ENCODE measurements around the gene VWA8.

The VWA8 gene

DNA sequence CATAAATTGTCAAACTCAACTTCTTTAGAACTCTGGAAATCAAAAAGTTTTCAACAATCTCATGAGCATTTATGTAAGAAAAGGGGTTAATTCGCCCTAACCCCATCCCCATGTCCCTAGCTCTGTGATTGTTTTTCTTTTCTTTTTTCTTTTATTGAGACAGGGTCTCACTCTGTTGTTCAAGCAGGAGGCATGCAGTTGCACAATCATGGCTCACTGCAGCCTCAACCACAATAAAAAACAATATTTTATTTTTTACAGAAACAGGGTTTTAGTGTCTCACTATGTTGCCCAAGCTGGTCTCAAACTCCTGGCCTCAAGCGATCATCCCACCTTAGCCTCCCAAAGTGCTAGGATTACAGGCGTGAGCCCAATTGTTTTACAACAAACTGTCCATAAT is 16.7 kb downstream of the VWA8 start:
- no peak overlapping the region for H3K4me3 ChIP-seq (ENCODE audit: low read length)

GRCh38 chr13:41942462-41943094 is 18.3 kb downstream of the VWA8 start:
- no peak overlapping the region for H3K4me3 ChIP-seq (ENCODE audit: low read length)
- TF ChIP-seq, protein P1, sequence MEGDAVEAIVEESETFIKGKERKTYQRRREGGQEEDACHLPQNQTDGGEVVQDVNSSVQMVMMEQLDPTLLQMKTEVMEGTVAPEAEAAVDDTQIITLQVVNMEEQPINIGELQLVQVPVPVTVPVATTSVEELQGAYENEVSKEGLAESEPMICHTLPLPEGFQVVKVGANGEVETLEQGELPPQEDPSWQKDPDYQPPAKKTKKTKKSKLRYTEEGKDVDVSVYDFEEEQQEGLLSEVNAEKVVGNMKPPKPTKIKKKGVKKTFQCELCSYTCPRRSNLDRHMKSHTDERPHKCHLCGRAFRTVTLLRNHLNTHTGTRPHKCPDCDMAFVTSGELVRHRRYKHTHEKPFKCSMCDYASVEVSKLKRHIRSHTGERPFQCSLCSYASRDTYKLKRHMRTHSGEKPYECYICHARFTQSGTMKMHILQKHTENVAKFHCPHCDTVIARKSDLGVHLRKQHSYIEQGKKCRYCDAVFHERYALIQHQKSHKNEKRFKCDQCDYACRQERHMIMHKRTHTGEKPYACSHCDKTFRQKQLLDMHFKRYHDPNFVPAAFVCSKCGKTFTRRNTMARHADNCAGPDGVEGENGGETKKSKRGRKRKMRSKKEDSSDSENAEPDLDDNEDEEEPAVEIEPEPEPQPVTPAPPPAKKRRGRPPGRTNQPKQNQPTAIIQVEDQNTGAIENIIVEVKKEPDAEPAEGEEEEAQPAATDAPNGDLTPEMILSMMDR (IDR thresholded peaks at IDR 0.05; ENCODE audit: insufficient read depth, low read depth, low read length, missing control alignments): peak; percentile 63
- peak; percentile 55 for DNase-seq (ENCODE audit: low read depth)

More for the DNA sequence above, 16.7 kb downstream of the VWA8 start:
- DNase-seq (ENCODE audit: low read depth): no peak
- TF ChIP-seq, protein P1 (IDR thresholded peaks at IDR 0.05; ENCODE audit: insufficient read depth, low read depth, low read length, missing control alignments): no peak

DNA sequence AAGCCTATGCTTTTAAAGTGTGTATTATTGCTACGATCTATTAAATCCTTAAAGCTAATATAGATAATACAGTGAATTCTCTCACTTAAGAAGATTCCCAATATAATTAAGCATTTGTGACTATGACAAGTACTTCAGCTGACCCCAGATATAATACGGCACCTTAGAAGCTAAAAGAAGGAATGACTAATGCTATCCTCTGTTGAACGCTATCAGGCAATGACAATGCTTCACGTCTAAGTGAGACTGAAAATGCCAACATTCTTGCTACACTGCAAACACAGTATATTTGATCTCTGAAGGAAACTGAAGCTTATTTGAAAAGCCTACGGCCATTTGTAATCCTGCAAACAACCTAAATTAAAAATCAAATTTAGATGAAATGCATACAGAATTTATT is 19.7 kb downstream of the VWA8 start:
- no peak overlapping the region for H3K4me3 ChIP-seq (ENCODE audit: low read length)
- peak; percentile 42 for DNase-seq (ENCODE audit: low read depth)
- TF ChIP-seq, protein P1 (IDR thresholded peaks at IDR 0.05; ENCODE audit: insufficient read depth, low read depth, low read length, missing control alignments): no peak

GRCh38 chr13:41939398-41939797 is 21.5 kb downstream of the VWA8 start:
- no peak for DNase-seq (ENCODE audit: low read depth)
- H3K4me3 ChIP-seq (ENCODE audit: low read length): no peak overlapping the region
- TF ChIP-seq, protein P1 (IDR thresholded peaks at IDR 0.05; ENCODE audit: insufficient read depth, low read depth, low read length, missing control alignments): no peak

DNA sequence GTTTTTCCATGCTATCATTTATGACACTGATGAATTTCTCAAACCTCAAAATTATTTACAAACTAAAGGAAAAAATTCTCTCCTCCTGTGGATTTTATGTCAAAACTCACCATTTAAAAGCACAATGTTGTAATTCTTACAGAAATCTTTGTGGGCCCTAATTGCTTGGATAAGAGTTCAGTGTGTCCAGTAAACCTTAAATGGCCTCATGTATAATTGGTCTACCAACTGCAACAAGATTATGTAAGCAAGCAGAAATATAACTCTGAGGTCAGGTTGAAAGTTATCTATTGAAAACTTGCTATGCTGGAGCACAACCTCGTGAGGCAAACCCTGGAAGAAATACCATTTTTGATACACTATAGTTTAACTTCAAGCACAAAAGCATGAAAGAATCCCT is 22.0 kb downstream of the VWA8 start:
- TF ChIP-seq, protein P1 (IDR thresholded peaks at IDR 0.05; ENCODE audit: insufficient read depth, low read depth, low read length, missing control alignments): no peak
- no peak for DNase-seq (ENCODE audit: low read depth)
- no peak overlapping the region for H3K4me3 ChIP-seq (ENCODE audit: low read length)

- no peak overlapping the region for H3K4me3 ChIP-seq (ENCODE audit: low read length)
- TF ChIP-seq, protein P1 (IDR thresholded peaks at IDR 0.05; ENCODE audit: insufficient read depth, low read depth, low read length, missing control alignments): no peak
- DNase-seq (ENCODE audit: low read depth): no peak
These were observed 23.5 kb downstream of the VWA8 start for GRCh38 chr13:41937388-41937787.

DNA sequence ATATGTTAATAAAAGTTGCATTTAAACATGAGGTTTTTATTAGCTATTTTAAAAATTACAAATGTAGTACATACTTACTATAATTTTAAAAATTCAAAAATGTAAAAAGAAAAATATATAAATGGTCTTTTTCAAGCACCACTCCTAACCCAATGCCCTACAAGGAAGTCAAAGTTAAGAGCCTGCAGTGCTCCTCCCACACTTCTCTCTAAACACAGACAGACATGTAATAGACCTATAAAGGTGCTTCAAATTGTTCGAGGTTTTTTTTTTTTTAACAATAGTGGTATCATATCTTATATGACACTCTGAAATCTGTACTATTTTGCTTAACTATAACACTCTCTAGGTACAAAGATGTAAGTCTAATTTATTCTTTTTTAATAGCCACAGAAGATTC is 25.4 kb downstream of the VWA8 start:
- TF ChIP-seq, protein P1 (IDR thresholded peaks at IDR 0.05; ENCODE audit: insufficient read depth, low read depth, low read length, missing control alignments): no peak
- DNase-seq (ENCODE audit: low read depth): no peak
- no peak overlapping the region for H3K4me3 ChIP-seq (ENCODE audit: low read length)
